RWPE1 (cell line): Measurements from ENCODE around the gene MEAF6.

Experiments
- CTCF ChIA-PET: fragments of 350-600 bp; sonication (Branson Sonifier 250); formaldehyde crosslinking; extraction: SDS; loops from one replicate; lab custom pipeline; 2021; lab: Yijun Ruan, JAX
- POLR2A ChIA-PET: fragments of 400-600 bp; formaldehyde crosslinking; extraction: SDS; loops from one replicate; lab custom pipeline; 2020; ENCODE audit warnings: antibody characterized with exemption; ENCODE audit not compliant: low non-redundant PET; lab: Yijun Ruan, JAX
- DNase-seq: peaks from one replicate; pipeline ENCODE4 v3.0.0; 2012; ENCODE audit warnings: low spot score
- H3K27ac ChIP-seq: fragments of 450-650 bp; 2 replicates; pipeline ENCODE4 v1.5.1; 2017
- CTCF ChIP-seq: fragments of 450-650 bp; conservative IDR thresholded peaks from 2 replicates; pipeline ENCODE4 v1.5.1; 2017; ENCODE audit warnings: low read depth, mild to moderate bottlenecking

Gene MEAF6

GRCh38 chr1:37448185-37448584 lies 66.4 kb downstream of the MEAF6 start:
- DNase-seq, result no peak

GRCh38 chr1:37446874-37447273 lies 67.7 kb downstream of the MEAF6 start:
- no peak overlapping the region for H3K27ac ChIP-seq
- TF ChIP-seq CTCF, result no peak
- ChIA-PET CTCF (no interaction called here), POLR2A (no interaction called here)
- DNase-seq, result no peak

More at GRCh38 chr1:37448185-37448584, 66.4 kb downstream of the MEAF6 start:
- ChIA-PET POLR2A (no interaction called here), CTCF (interaction anchor here (0.6 kb wide), 2 partner anchors 798 to 1632 kb away, joined by 3 read pairs; no protein-coding TSS in a partner anchor)
- H3K27ac ChIP-seq, result peak overlapping the region; percentile 0; the same call in 1 of the 2 replicates
- TF ChIP-seq CTCF, result no peak

- TF ChIP-seq CTCF, result no peak
- DNase-seq, result no peak
- POLR2A ChIA-PET, result no interaction called here
- no peak overlapping the region for H3K27ac ChIP-seq
- CTCF ChIA-PET, result no interaction called here
These were observed 71.9 kb downstream of the MEAF6 start for GRCh38 chr1:37442644-37443043.
